Neural crest cell (in vitro differentiated cells): ENCODE results near the gene GALM. TPM values are rescaled to one million over a fixed set of nuclear protein-coding genes. Genes with fewer than 3 reads are reported as not detected.
A peak's percentile ranks its signal among the peaks of the same experiment; 100 is the strongest.

Experiments used
- DNase-seq: peaks from one replicate; pipeline ENCODE4 v3.0.0; 2021; ENCODE audit warnings: low read depth, mixed read lengths, low spot score
- H3K27ac Mint-ChIP-seq: one replicate; pipeline ENCODE4 v1.8.0; 2021; ENCODE audit warnings: mild to moderate bottlenecking, mixed read lengths; ENCODE audit not compliant: unreplicated experiment
- H3K27me3 Mint-ChIP-seq: 2 replicates; pipeline ENCODE4 v1.8.0; 2021; ENCODE audit warnings: low read depth, mild to moderate bottlenecking, mixed read lengths
- H3K36me3 Mint-ChIP-seq: 2 replicates; pipeline ENCODE4 v1.8.0; 2021; ENCODE audit warnings: low read depth, mild to moderate bottlenecking, mixed read lengths
- H3K4me1 Mint-ChIP-seq: 2 replicates; pipeline ENCODE4 v1.8.0; 2021; ENCODE audit warnings: mixed read lengths
- H3K4me3 Mint-ChIP-seq: one replicate; pipeline ENCODE4 v1.8.0; 2021; ENCODE audit warnings: mild to moderate bottlenecking, mixed read lengths
- H3K9me3 Mint-ChIP-seq: 2 replicates; pipeline ENCODE4 v1.8.0; 2021; ENCODE audit warnings: mixed read lengths
- CTCF ChIP-seq: fragments of 200-600 bp; sonication (generic); conservative IDR thresholded peaks from 2 replicates; pipeline ENCODE4 v1.5.0; 2021; ENCODE audit warnings: antibody characterized with exemption, mild to moderate bottlenecking
- total RNA-seq: library from RNA; stranded (reverse); gene quantifications from 2 replicates; pipeline ENCODE4 v1.2.1, GENCODE V29; 2021

The GALM gene
- total RNA-seq, 1 donor from 2014 or later, result 12.5 TPM

- peaks cover 18% of the 10 kb centered on the region for H3K36me3 Mint-ChIP-seq
- no peak for DNase-seq
- H3K27me3 Mint-ChIP-seq, result no peaks in the 10 kb centered on the region
- H3K9me3 Mint-ChIP-seq, result no peaks in the 10 kb centered on the region
- no peak overlapping the region for H3K27ac Mint-ChIP-seq
- no peak overlapping the region for H3K4me3 Mint-ChIP-seq
- H3K4me1 Mint-ChIP-seq, result no peaks in the 10 kb centered on the region
- no peak for TF ChIP-seq CTCF
Observed at GRCh38 chr2:38683766-38684165, 17.9 kb downstream of the GALM start.

- no peak for DNase-seq
- no peaks in the 10 kb centered on the region for H3K4me1 Mint-ChIP-seq
- no peak for TF ChIP-seq CTCF
- no peak overlapping the region for H3K4me3 Mint-ChIP-seq
- no peaks in the 10 kb centered on the region for H3K27me3 Mint-ChIP-seq
- peaks cover 15% of the 10 kb centered on the region for H3K36me3 Mint-ChIP-seq
- H3K27ac Mint-ChIP-seq, result no peak overlapping the region
- no peaks in the 10 kb centered on the region for H3K9me3 Mint-ChIP-seq
Observed at GRCh38 chr2:38685116-38685735, 19.3 kb downstream of the GALM start.

GRCh38 chr2:38690499-38691420 lies 24.8 kb downstream of the GALM start:
- H3K36me3 Mint-ChIP-seq, result peaks cover 3% of the 10 kb centered on the region
- H3K27me3 Mint-ChIP-seq, result no peaks in the 10 kb centered on the region
- no peak overlapping the region for H3K27ac Mint-ChIP-seq
- no peaks in the 10 kb centered on the region for H3K9me3 Mint-ChIP-seq
- TF ChIP-seq CTCF, result no peak
- H3K4me3 Mint-ChIP-seq, result no peak overlapping the region
- no peaks in the 10 kb centered on the region for H3K4me1 Mint-ChIP-seq
- no peak for DNase-seq

GRCh38 chr2:38691994-38692393 lies 26.1 kb downstream of the GALM start:
- Mint-ChIP-seq H3K36me3 (no peaks in the 10 kb centered on the region), H3K4me3 (no peak overlapping the region), H3K9me3 (no peaks in the 10 kb centered on the region), H3K27me3 (no peaks in the 10 kb centered on the region), H3K27ac (no peak overlapping the region), H3K4me1 (no peaks in the 10 kb centered on the region)
- DNase-seq, result no peak
- no peak for TF ChIP-seq CTCF

- Mint-ChIP-seq H3K4me3 (no peak overlapping the region), H3K4me1 (no peaks in the 10 kb centered on the region), H3K9me3 (no peaks in the 10 kb centered on the region), H3K27ac (peak overlapping the region; percentile 58), H3K36me3 (no peaks in the 10 kb centered on the region), H3K27me3 (no peaks in the 10 kb centered on the region)
- DNase-seq, result no peak
- no peak for TF ChIP-seq CTCF
Observed at GRCh38 chr2:38692636-38693318, 26.9 kb downstream of the GALM start.
